Liver (tissue), 9 donors: Measurements from ENCODE around the gene KIZ. TPM values are rescaled to one million over a fixed set of nuclear protein-coding genes. Genes with fewer than 3 reads are reported as not detected.

Source experiments
- DNase-seq: peaks from one replicate; pipeline ENCODE4 v3.0.0-alpha.2; 2017; ENCODE audit warnings: low spot score
- H3K27ac ChIP-seq, 2 donors: one replicate each; pipeline ENCODE4 v1.7.0; 2013; ENCODE audit warnings: inconsistent platforms in 2 of 2, low read length in 2 of 2, control low read depth in 1 of 2, low read depth in 1 of 2, mild to moderate bottlenecking in 1 of 2
- H3K27me3 ChIP-seq, 4 donors: one replicate each; pipeline versions ENCODE4 v1.6.1 to v1.7.0; 2013; ENCODE audit warnings: low read length in 3 of 4, inconsistent platforms in 1 of 4, mild to moderate bottlenecking in 1 of 4, moderate library complexity in 1 of 4; ENCODE audit not compliant: control insufficient read depth in 4 of 4, insufficient read depth in 4 of 4
- H3K36me3 ChIP-seq, 4 donors: one replicate each; pipeline versions ENCODE4 v1.6.1 to v1.7.0; 2013; ENCODE audit warnings: low read length in 3 of 4, mild to moderate bottlenecking in 3 of 4, low read depth in 1 of 4, moderate library complexity in 1 of 4; ENCODE audit not compliant: control insufficient read depth in 4 of 4, insufficient read depth in 3 of 4
- H3K4me1 ChIP-seq, 4 donors: one replicate each; pipeline versions ENCODE4 v1.6.1 to v1.7.0; 2013; ENCODE audit warnings: low read length in 3 of 4, mild to moderate bottlenecking in 3 of 4, moderate library complexity in 1 of 4; ENCODE audit not compliant: control insufficient read depth in 4 of 4, insufficient read depth in 4 of 4
- H3K4me3 ChIP-seq, 3 donors: one replicate each; pipeline versions ENCODE4 v1.6.1 to v1.7.0; 2013; ENCODE audit warnings: low read length in 3 of 3, control low read depth in 1 of 3, low read depth in 1 of 3, mild to moderate bottlenecking in 1 of 3
- H3K9ac ChIP-seq, 2 donors: one replicate each; pipeline ENCODE4 v1.7.0; 2013; ENCODE audit warnings: low read length in 2 of 2, mild to moderate bottlenecking in 2 of 2, moderate library complexity in 2 of 2, control low read depth in 1 of 2, low read depth in 1 of 2
- H3K9me3 ChIP-seq, 4 donors: one replicate each; pipeline versions ENCODE4 v1.6.1 to v1.7.0; 2013; ENCODE audit warnings: low read length in 3 of 4; ENCODE audit not compliant: control insufficient read depth in 4 of 4
- GABPA ChIP-seq, 2 donors: IDR thresholded peaks in 1 of 2; conservative IDR thresholded peaks in 1 of 2; 2 replicates each; pipeline ENCODE4 v1.6.1; 2016; ENCODE audit warnings: antibody characterized with exemption in 2 of 2, mild to moderate bottlenecking in 1 of 2, moderate library complexity in 1 of 2
- HNF4A ChIP-seq, 2 donors: conservative IDR thresholded peaks; 2 replicates each; pipeline ENCODE4 v1.6.1; 2016; ENCODE audit warnings: antibody characterized with exemption in 2 of 2, mild to moderate bottlenecking in 2 of 2
- HNF4G ChIP-seq: IDR thresholded peaks from 2 replicates; pipeline ENCODE4 v1.6.1; 2016; ENCODE audit warnings: antibody characterized with exemption
- MAX ChIP-seq: IDR thresholded peaks from 2 replicates; pipeline ENCODE4 v1.6.1; 2016; ENCODE audit warnings: antibody characterized with exemption
- NR2F2 ChIP-seq: IDR thresholded peaks from 2 replicates; pipeline ENCODE4 v1.6.1; 2016; ENCODE audit warnings: antibody characterized with exemption
- RAD21 ChIP-seq, 2 donors: IDR thresholded peaks; 2 replicates each; pipeline ENCODE4 v1.6.1; 2016; ENCODE audit warnings: antibody characterized with exemption in 2 of 2, mild to moderate bottlenecking in 2 of 2
- REST ChIP-seq: IDR thresholded peaks from 2 replicates; pipeline ENCODE4 v1.6.1; 2016; ENCODE audit warnings: antibody characterized with exemption, mild to moderate bottlenecking
- RXRA ChIP-seq, 2 donors: IDR thresholded peaks; 2 replicates each; pipeline ENCODE4 v1.6.1; 2017 to 2018; ENCODE audit warnings: antibody characterized with exemption in 2 of 2, mild to moderate bottlenecking in 1 of 2
- SP1 ChIP-seq: IDR thresholded peaks from 2 replicates; pipeline ENCODE4 v1.6.1; 2018; ENCODE audit warnings: antibody characterized with exemption, mild to moderate bottlenecking
- TAF1 ChIP-seq: conservative IDR thresholded peaks from 2 replicates; pipeline ENCODE4 v1.6.1; 2016; ENCODE audit warnings: antibody characterized with exemption, mild to moderate bottlenecking
- WGBS: extraction: QIAGEN DNeasy Blood & Tissue Kit; methylation state at CpG from one replicate; pipeline ENCODE4 v1.1.7; 2013; 5-methylcytosine and 5-hydroxymethylcytosine counted together
- polyA plus RNA-seq, 2 donors: library from polyadenylated mRNA; stranded (reverse) in 1 of 2; unstranded in 1 of 2; fragments of 200-250 nt in 1 of 2; fragments of >200 nt in 1 of 2; fragmentation: Nextera tagmentation in 1 of 2; extraction: Ambion mirVana in 1 of 2; gene quantifications; one replicate each; pipeline versions ENCODE4 v1.2.1 to v1.2.3, GENCODE V29; 2013 to 2015
- total RNA-seq, 2 donors: library from RNA; depleted of rRNA; stranded (reverse); fragments of >200 nt; gene quantifications; one replicate each; pipeline ENCODE4 v1.2.3, GENCODE V29; 2014
- TF ChIP-seq, protein P1 (sequence below): fragments of 150-350 bp; IDR thresholded peaks from 2 replicates; pipeline ENCODE4 v1.5.1; 2017; ENCODE audit warnings: improper control_type of control experiment, low read depth, low read length; ENCODE audit not compliant: missing input control
- TF ChIP-seq, protein P2 (sequence below): IDR thresholded peaks from 2 replicates; pipeline ENCODE4 v1.6.1; 2016; ENCODE audit warnings: antibody characterized with exemption
- TF ChIP-seq, protein P3 (sequence below): IDR thresholded peaks from 2 replicates; pipeline ENCODE4 v1.6.1; 2016; ENCODE audit warnings: antibody characterized with exemption
- donor health status: healthy.
- donor health status: healthy.
- donor health status: healthy.
- donor health status: healthy.
- donor health status: healthy.

Gene KIZ
- total and polyA plus RNA-seq, 4 donors, result 3.0 to 9.5 (median 5.2) TPM

DNA sequence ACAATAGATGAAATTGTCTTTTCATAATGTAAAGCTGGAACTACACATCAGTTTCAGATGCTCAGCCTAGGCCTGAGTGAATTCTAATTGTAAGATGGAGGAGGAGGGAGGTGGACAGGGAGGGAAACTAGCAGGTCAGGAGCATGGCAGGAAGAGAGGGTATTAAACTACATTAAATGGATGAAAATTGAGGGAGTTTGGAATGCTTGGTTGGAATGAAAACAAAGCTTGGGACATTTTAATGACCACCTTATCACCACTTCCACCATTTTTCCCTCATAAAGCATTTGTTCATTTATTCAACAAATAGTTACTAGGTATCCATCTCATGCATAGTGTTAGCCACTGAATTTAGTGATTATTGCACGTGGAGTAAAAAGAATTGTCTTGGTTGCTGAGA, 65.0 kb downstream of the KIZ start (continued):
- TF ChIP-seq, protein P1, sequence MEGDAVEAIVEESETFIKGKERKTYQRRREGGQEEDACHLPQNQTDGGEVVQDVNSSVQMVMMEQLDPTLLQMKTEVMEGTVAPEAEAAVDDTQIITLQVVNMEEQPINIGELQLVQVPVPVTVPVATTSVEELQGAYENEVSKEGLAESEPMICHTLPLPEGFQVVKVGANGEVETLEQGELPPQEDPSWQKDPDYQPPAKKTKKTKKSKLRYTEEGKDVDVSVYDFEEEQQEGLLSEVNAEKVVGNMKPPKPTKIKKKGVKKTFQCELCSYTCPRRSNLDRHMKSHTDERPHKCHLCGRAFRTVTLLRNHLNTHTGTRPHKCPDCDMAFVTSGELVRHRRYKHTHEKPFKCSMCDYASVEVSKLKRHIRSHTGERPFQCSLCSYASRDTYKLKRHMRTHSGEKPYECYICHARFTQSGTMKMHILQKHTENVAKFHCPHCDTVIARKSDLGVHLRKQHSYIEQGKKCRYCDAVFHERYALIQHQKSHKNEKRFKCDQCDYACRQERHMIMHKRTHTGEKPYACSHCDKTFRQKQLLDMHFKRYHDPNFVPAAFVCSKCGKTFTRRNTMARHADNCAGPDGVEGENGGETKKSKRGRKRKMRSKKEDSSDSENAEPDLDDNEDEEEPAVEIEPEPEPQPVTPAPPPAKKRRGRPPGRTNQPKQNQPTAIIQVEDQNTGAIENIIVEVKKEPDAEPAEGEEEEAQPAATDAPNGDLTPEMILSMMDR, result no peak

- Histone ChIP-seq H3K4me3 (no peak overlapping the region), H3K9me3 (no peaks in the 10 kb centered on the region), H3K27ac (no peak overlapping the region), H3K9ac (no peak overlapping the region), H3K36me3 (no peaks in the 10 kb centered on the region), H3K4me1 (no peaks in the 10 kb centered on the region), H3K27me3 (no peaks in the 10 kb centered on the region)
- WGBS, result 75% methylated on average over 5 of the region's 5 CpGs
- TF ChIP-seq SP1, result no peak
- no peak for TF ChIP-seq RXRA (IDR thresholded peaks at IDR 0.05)
- no peak for TF ChIP-seq HNF4A (conservative IDR thresholded peaks at IDR 0.05)
- TF ChIP-seq HNF4G, result no peak
- TF ChIP-seq, protein P2, sequence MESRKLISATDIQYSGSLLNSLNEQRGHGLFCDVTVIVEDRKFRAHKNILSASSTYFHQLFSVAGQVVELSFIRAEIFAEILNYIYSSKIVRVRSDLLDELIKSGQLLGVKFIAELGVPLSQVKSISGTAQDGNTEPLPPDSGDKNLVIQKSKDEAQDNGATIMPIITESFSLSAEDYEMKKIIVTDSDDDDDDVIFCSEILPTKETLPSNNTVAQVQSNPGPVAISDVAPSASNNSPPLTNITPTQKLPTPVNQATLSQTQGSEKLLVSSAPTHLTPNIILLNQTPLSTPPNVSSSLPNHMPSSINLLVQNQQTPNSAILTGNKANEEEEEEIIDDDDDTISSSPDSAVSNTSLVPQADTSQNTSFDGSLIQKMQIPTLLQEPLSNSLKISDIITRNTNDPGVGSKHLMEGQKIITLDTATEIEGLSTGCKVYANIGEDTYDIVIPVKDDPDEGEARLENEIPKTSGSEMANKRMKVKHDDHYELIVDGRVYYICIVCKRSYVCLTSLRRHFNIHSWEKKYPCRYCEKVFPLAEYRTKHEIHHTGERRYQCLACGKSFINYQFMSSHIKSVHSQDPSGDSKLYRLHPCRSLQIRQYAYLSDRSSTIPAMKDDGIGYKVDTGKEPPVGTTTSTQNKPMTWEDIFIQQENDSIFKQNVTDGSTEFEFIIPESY, result no peak
- TF ChIP-seq, protein P3, sequence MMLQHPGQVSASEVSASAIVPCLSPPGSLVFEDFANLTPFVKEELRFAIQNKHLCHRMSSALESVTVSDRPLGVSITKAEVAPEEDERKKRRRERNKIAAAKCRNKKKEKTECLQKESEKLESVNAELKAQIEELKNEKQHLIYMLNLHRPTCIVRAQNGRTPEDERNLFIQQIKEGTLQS, result no peak
- no peak for TF ChIP-seq NR2F2
- no peak for TF ChIP-seq TAF1
- DNase-seq, result no peak
Observed at GRCh38 chr20:21191839-21192238, 66.0 kb downstream of the KIZ start.

DNA sequence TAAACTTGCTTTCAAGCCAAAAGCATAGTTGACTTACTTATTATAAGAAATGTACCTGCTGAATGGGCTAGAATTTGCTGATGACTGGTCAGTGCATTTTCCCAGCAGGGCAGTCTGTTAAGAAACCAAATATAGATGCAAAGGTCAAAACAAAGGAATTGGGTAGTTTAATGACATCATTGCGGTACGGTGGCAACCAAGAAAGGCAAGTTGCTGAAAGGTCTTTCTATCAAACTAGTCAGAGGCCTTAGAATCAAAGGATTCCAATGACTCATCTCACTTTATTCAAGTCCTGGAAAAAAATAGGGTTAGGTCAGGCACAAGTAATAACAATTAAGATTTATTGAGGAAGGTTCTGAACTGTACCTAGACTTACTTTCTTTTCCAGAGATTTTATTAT, 76.4 kb downstream of the KIZ start:
- Histone ChIP-seq H3K4me3 (no peak overlapping the region), H3K27me3 (no peaks in the 10 kb centered on the region), H3K4me1 (peaks cover 0 to 16% (median 11%) of the 10 kb centered on the region in 4 donors), H3K9ac (no peak overlapping the region), H3K9me3 (no peaks in the 10 kb centered on the region), H3K27ac (no peak overlapping the region), H3K36me3 (peaks cover 0 to 3% (median under 1%) of the 10 kb centered on the region in 4 donors)
- 62% methylated on average over 2 of the region's 2 CpGs for WGBS
- TF ChIP-seq TAF1, result no peak
- no peak for TF ChIP-seq HNF4G
- TF ChIP-seq, protein P2, result no peak
- TF ChIP-seq REST, result no peak
- no peak for TF ChIP-seq GABPA (IDR thresholded peaks at IDR 0.05 in 1 of 2, conservative IDR thresholded peaks at IDR 0.05 in 1 of 2)
- no peak for TF ChIP-seq MAX
- no peak for TF ChIP-seq RAD21 (IDR thresholded peaks at IDR 0.05)
- TF ChIP-seq HNF4A (conservative IDR thresholded peaks at IDR 0.05), result peak in 1 of 2 donors; percentile 13
- DNase-seq, result no peak
